A549 (cell line): ENCODE data around the gene CHTF8.

Experiments used
- JUNB ChIP-seq: fragments of >200 bp; sonication (Bioruptor Twin); formaldehyde crosslinking; IDR thresholded peaks from 2 replicates; pipeline ENCODE4 v1.6.1; 2016
- MYC ChIP-seq: IDR thresholded peaks from 2 replicates; pipeline ENCODE4 v1.6.1; 2012; ENCODE audit warnings: mild to moderate bottlenecking, inconsistent platforms, low read length, improper control_type of control experiment, borderline replicate concordance
- POLR2A ChIP-seq: IDR thresholded peaks from 2 replicates; pipeline ENCODE4 v1.6.1; 2012; ENCODE audit warnings: mild to moderate bottlenecking, low read length
- TF ChIP-seq, protein P1 (sequence below): fragments of >200 bp; sonication (Bioruptor Twin); formaldehyde crosslinking; IDR thresholded peaks from 3 replicates; pipeline ENCODE4 v1.5.1; 2016

DNA sequence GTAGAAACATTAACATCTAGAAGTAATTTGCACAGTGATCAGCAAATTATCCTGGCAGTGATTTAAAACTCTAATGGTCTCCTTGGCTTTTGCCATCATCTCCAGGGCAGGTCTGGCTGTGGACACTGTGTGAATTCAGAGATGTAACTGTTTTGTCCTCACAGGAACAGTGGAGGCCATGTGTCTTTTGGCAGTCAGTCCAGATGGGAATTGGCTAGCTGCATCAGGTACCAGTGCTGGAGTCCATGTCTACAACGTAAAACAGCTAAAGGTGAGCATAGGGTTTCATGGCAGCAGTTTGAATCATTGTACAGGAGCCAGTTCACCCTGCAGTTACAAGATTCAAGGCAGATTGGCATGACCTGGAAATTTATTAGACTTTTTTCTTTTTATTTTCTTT lies 27.8 kb upstream of the CHTF8 start:
- TF ChIP-seq, protein P1, sequence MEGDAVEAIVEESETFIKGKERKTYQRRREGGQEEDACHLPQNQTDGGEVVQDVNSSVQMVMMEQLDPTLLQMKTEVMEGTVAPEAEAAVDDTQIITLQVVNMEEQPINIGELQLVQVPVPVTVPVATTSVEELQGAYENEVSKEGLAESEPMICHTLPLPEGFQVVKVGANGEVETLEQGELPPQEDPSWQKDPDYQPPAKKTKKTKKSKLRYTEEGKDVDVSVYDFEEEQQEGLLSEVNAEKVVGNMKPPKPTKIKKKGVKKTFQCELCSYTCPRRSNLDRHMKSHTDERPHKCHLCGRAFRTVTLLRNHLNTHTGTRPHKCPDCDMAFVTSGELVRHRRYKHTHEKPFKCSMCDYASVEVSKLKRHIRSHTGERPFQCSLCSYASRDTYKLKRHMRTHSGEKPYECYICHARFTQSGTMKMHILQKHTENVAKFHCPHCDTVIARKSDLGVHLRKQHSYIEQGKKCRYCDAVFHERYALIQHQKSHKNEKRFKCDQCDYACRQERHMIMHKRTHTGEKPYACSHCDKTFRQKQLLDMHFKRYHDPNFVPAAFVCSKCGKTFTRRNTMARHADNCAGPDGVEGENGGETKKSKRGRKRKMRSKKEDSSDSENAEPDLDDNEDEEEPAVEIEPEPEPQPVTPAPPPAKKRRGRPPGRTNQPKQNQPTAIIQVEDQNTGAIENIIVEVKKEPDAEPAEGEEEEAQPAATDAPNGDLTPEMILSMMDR, result no peak
- TF ChIP-seq JUNB (no peak), MYC (no peak), POLR2A (no peak)
